WTC11 (cell line): ENCODE measurements around the gene DYNAP. TPM values are rescaled to one million over a fixed set of nuclear protein-coding genes. Genes with fewer than 3 reads are reported as not detected.

ENCODE experiments used
- ATAC-seq: fragments of 200-7000 bp; cut with Tn5 transposase; 2 replicates; pipeline ENCODE4 v1.10.0; 2021; ENCODE audit warnings: mild to moderate bottlenecking, moderate library complexity
- CTCF ChIA-PET: fragments of 300-600 bp; sonication (Branson Sonifier 250); formaldehyde crosslinking; loops from one replicate; lab custom pipeline; 2021; ENCODE audit warnings: antibody characterized with exemption; lab: Charles Lee
- POLR2A ChIA-PET: fragments of 350-600 bp; sonication (Branson Sonifier 250); formaldehyde crosslinking; loops from one replicate; lab custom pipeline; 2021; ENCODE audit warnings: antibody characterized with exemption; lab: Charles Lee
- DNase-seq: peaks from one replicate; pipeline ENCODE4 v3.0.0; 2021; ENCODE audit warnings: low spot score
- H3K27ac Mint-ChIP-seq: 2 replicates; pipeline ENCODE4 v1.8.0; 2021; ENCODE audit warnings: mixed read lengths
- H3K27me3 Mint-ChIP-seq: 2 replicates; pipeline ENCODE4 v1.8.0; 2021; ENCODE audit warnings: low read depth, mild to moderate bottlenecking, moderate library complexity, mixed read lengths
- H3K36me3 Mint-ChIP-seq: 2 replicates; pipeline ENCODE4 v1.8.0; 2021; ENCODE audit warnings: mixed read lengths
- H3K4me1 Mint-ChIP-seq: 2 replicates; pipeline ENCODE4 v1.8.0; 2022; ENCODE audit warnings: mixed read lengths
- H3K4me3 Mint-ChIP-seq: 2 replicates; pipeline ENCODE4 v1.8.0; 2021; ENCODE audit warnings: mild to moderate bottlenecking, moderate library complexity, mixed read lengths
- H3K9me3 Mint-ChIP-seq: 2 replicates; pipeline ENCODE4 v1.8.0; 2021; ENCODE audit warnings: mixed read lengths
- ATF6 ChIP-seq: sonication (generic); formaldehyde crosslinking; IDR thresholded peaks from 2 replicates; pipeline ENCODE4 v1.8.1; 2023; ENCODE audit warnings: mild to moderate bottlenecking, missing genetic modification reagents
- CBFB ChIP-seq: sonication (generic); formaldehyde crosslinking; IDR thresholded peaks from 2 replicates; pipeline ENCODE4 v1.8.1; 2022; ENCODE audit warnings: mild to moderate bottlenecking, low read depth, missing genetic modification reagents
- CREM ChIP-seq: sonication (generic); formaldehyde crosslinking; IDR thresholded peaks from 2 replicates; pipeline ENCODE4 v1.8.1; 2022; ENCODE audit warnings: mild to moderate bottlenecking, missing genetic modification reagents, moderate library complexity
- E2F1 ChIP-seq: sonication (generic); formaldehyde crosslinking; IDR thresholded peaks from 2 replicates; pipeline ENCODE4 v1.8.0; 2022; ENCODE audit warnings: mild to moderate bottlenecking, missing genetic modification reagents
- ERG ChIP-seq: fragments of 250-450 bp; sonication (Bioruptor Pico); IDR thresholded peaks from 2 replicates; pipeline ENCODE4 v1.8.0; 2021; ENCODE audit warnings: mild to moderate bottlenecking
- ESRRA ChIP-seq: sonication (generic); formaldehyde crosslinking; IDR thresholded peaks from 2 replicates; pipeline ENCODE4 v1.8.1; 2022; ENCODE audit warnings: mild to moderate bottlenecking, missing genetic modification reagents, borderline replicate concordance
- ETV6 ChIP-seq: sonication (generic); formaldehyde crosslinking; IDR thresholded peaks from 2 replicates; pipeline ENCODE4 v1.8.1; 2022; ENCODE audit warnings: mild to moderate bottlenecking, missing genetic modification reagents
- FOXK1 ChIP-seq: sonication (generic); formaldehyde crosslinking; IDR thresholded peaks from 2 replicates; pipeline ENCODE4 v1.8.0; 2022; ENCODE audit warnings: mild to moderate bottlenecking, moderate library complexity, missing genetic modification reagents
- FOXP4 ChIP-seq: sonication (generic); formaldehyde crosslinking; IDR thresholded peaks from 2 replicates; pipeline ENCODE4 v1.8.0; 2022; ENCODE audit warnings: mild to moderate bottlenecking, missing genetic modification reagents
- IRF1 ChIP-seq: sonication (generic); formaldehyde crosslinking; IDR thresholded peaks from 2 replicates; pipeline ENCODE4 v1.8.0; 2023; ENCODE audit warnings: missing genetic modification reagents
- JUN ChIP-seq: sonication (generic); formaldehyde crosslinking; IDR thresholded peaks from 2 replicates; pipeline ENCODE4 v1.8.0; 2023; ENCODE audit warnings: mild to moderate bottlenecking, missing genetic modification reagents
- KAT7 ChIP-seq: sonication (generic); formaldehyde crosslinking; IDR thresholded peaks from 2 replicates; pipeline ENCODE4 v1.8.1; 2023; ENCODE audit warnings: missing genetic modification reagents, mild to moderate bottlenecking, borderline replicate concordance
- MXD4 ChIP-seq: fragments of 250-450 bp; sonication (Bioruptor Pico); IDR thresholded peaks from 2 replicates; pipeline ENCODE4 v1.8.0; 2021; ENCODE audit warnings: mild to moderate bottlenecking, moderate library complexity, borderline replicate concordance
- NFE2L1 ChIP-seq: sonication (generic); formaldehyde crosslinking; IDR thresholded peaks from 2 replicates; pipeline ENCODE4 v1.8.1; 2023; ENCODE audit warnings: missing genetic modification reagents
- PRRX2 ChIP-seq: fragments of 250-450 bp; sonication (Bioruptor Pico); IDR thresholded peaks from 2 replicates; pipeline ENCODE4 v1.8.0; 2021; ENCODE audit warnings: mild to moderate bottlenecking
- SMAD3 ChIP-seq: sonication (generic); formaldehyde crosslinking; IDR thresholded peaks from 2 replicates; pipeline ENCODE4 v1.8.0; 2022; ENCODE audit warnings: missing genetic modification reagents, mild to moderate bottlenecking, borderline replicate concordance
- SMAD4 ChIP-seq: sonication (generic); formaldehyde crosslinking; IDR thresholded peaks from 2 replicates; pipeline ENCODE4 v1.8.0; 2022; ENCODE audit warnings: mild to moderate bottlenecking, missing genetic modification reagents
- TEAD1 ChIP-seq: sonication (generic); formaldehyde crosslinking; IDR thresholded peaks from 2 replicates; pipeline ENCODE4 v1.8.0; 2022; ENCODE audit warnings: mild to moderate bottlenecking, missing genetic modification reagents
- ZNF219 ChIP-seq: sonication (generic); formaldehyde crosslinking; IDR thresholded peaks from 2 replicates; pipeline ENCODE4 v1.8.0; 2023; ENCODE audit warnings: missing genetic modification reagents, mild to moderate bottlenecking, borderline replicate concordance
- ZNF232 ChIP-seq: sonication (generic); formaldehyde crosslinking; IDR thresholded peaks from 2 replicates; pipeline ENCODE4 v1.8.0; 2022; ENCODE audit warnings: mild to moderate bottlenecking, missing genetic modification reagents
- ZNF281 ChIP-seq: sonication (generic); formaldehyde crosslinking; IDR thresholded peaks from 2 replicates; pipeline ENCODE4 v1.8.0; 2023; ENCODE audit warnings: mild to moderate bottlenecking, missing genetic modification reagents
- ZNF396 ChIP-seq: fragments of 250-450 bp; sonication (Bioruptor Pico); IDR thresholded peaks from 2 replicates; pipeline ENCODE4 v1.8.0; 2021; ENCODE audit warnings: mild to moderate bottlenecking, moderate library complexity, borderline replicate concordance
- ZNF512 ChIP-seq: sonication (generic); formaldehyde crosslinking; IDR thresholded peaks from 2 replicates; pipeline ENCODE4 v1.8.1; 2022; ENCODE audit warnings: missing genetic modification reagents, borderline replicate concordance
- total RNA-seq: library from RNA; stranded (reverse); gene quantifications from 3 replicates; pipeline ENCODE4 v1.2.3, GENCODE V29; 2021

The DYNAP gene
- total RNA-seq, 1 experiment from 2014 or later, result 0.94 TPM

- TF ChIP-seq ERG (CRISPR knock-in tag) (no peak), ZNF281 (no peak), FOXK1 (CRISPR knock-in tag) (no peak), TEAD1 (CRISPR knock-in tag) (no peak), SMAD4 (CRISPR knock-in tag) (no peak), FOXP4 (CRISPR knock-in tag) (no peak)
Observed at GRCh38 chr18:54551590-54551989, 39.5 kb upstream of the DYNAP start (continued).

GRCh38 chr18:54555286-54555685 is 35.8 kb upstream of the DYNAP start:
- ATAC-seq (no peak), DNase-seq (no peak)
- CTCF ChIA-PET, result interaction anchor here (0.9 kb wide), 1 partner anchor 111 kb away, joined by 4 read pairs; no protein-coding TSS in a partner anchor
- no peak overlapping the region for H3K27ac Mint-ChIP-seq
- H3K4me1 Mint-ChIP-seq, result peaks cover 17% of the 10 kb centered on the region
- peaks cover 9% of the 10 kb centered on the region for H3K27me3 Mint-ChIP-seq
- peaks cover 53% of the 10 kb centered on the region for H3K36me3 Mint-ChIP-seq
- POLR2A ChIA-PET, result no interaction called here
- TF ChIP-seq ETV6 (CRISPR knock-in tag) (no peak), CBFB (CRISPR knock-in tag) (no peak), PRRX2 (no peak), KAT7 (CRISPR knock-in tag) (no peak), MXD4 (CRISPR knock-in tag) (no peak), ZNF512 (CRISPR knock-in tag) (no peak), CREM (CRISPR knock-in tag) (no peak), IRF1 (CRISPR knock-in tag) (no peak), E2F1 (CRISPR knock-in tag) (no peak), NFE2L1 (no peak), ERG (CRISPR knock-in tag) (no peak), ESRRA (CRISPR knock-in tag) (no peak), JUN (CRISPR knock-in tag) (no peak), ZNF396 (no peak), SMAD3 (CRISPR knock-in tag) (no peak), ATF6 (no peak), ZNF219 (CRISPR knock-in tag) (no peak), ZNF232 (CRISPR knock-in tag) (no peak)
- H3K4me3 Mint-ChIP-seq, result no peak overlapping the region
- H3K9me3 Mint-ChIP-seq, result peaks cover 51% of the 10 kb centered on the region
